Measurements from ENCODE around the gene HIF1A. TPM values are rescaled to one million over a fixed set of nuclear protein-coding genes. Genes with fewer than 3 reads are reported as not detected.

HIF1A gene
- total and polyA plus RNA-seq, 2 donors (not counting 1 experiment from before 2014, with no cell fraction given), result 332 to 407 TPM

DNA sequence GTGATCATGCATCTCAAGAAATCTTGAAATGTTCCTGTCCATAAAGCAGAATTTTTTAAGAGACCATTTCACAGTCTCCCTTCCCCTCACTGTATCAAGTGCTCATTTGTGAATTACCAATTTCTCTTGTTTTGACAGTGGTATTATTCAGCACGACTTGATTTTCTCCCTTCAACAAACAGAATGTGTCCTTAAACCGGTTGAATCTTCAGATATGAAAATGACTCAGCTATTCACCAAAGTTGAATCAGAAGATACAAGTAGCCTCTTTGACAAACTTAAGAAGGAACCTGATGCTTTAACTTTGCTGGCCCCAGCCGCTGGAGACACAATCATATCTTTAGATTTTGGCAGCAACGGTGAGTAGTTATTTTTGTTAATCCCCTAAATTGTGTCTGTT is 41.4 kb downstream of the HIF1A start:
- no peak for TF ChIP-seq EZH2 (IDR thresholded peaks at IDR 0.05; ENCODE audit: low read length, missing control alignments)
- TF ChIP-seq, protein P1, sequence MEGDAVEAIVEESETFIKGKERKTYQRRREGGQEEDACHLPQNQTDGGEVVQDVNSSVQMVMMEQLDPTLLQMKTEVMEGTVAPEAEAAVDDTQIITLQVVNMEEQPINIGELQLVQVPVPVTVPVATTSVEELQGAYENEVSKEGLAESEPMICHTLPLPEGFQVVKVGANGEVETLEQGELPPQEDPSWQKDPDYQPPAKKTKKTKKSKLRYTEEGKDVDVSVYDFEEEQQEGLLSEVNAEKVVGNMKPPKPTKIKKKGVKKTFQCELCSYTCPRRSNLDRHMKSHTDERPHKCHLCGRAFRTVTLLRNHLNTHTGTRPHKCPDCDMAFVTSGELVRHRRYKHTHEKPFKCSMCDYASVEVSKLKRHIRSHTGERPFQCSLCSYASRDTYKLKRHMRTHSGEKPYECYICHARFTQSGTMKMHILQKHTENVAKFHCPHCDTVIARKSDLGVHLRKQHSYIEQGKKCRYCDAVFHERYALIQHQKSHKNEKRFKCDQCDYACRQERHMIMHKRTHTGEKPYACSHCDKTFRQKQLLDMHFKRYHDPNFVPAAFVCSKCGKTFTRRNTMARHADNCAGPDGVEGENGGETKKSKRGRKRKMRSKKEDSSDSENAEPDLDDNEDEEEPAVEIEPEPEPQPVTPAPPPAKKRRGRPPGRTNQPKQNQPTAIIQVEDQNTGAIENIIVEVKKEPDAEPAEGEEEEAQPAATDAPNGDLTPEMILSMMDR (conservative IDR thresholded peaks at IDR 0.05 in 1 of 2, IDR thresholded peaks at IDR 0.05 in 1 of 2; ENCODE audit: low read depth in 1 of 2, low read length in 2 of 2), result no peak
- no peaks in the 10 kb centered on the region for H3K27me3 ChIP-seq (ENCODE audit: control insufficient read depth, insufficient read depth, low read length)
- H3K36me3 ChIP-seq (ENCODE audit: control insufficient read depth, insufficient read depth, low read length), result peaks cover 23% of the 10 kb centered on the region
- DNase-seq (ENCODE audit: low read depth in 2 of 2), result peak in 1 of 2 donors; percentile 41
- H3K9ac ChIP-seq (ENCODE audit: insufficient read depth, low read length), result no peak overlapping the region
- no peak overlapping the region for H2AFZ ChIP-seq (ENCODE audit: low read length)
- no peak overlapping the region for H3K4me3 ChIP-seq (replicated peaks in 1 of 4; ENCODE audit: control extremely low read depth in 1 of 4, insufficient read depth in 1 of 4, low read depth in 3 of 4, low read length in 4 of 4)
- H3K4me1 ChIP-seq (ENCODE audit: control insufficient read depth, extremely low read depth, insufficient read depth, low read length), result peaks cover 2% of the 10 kb centered on the region
- H3K9me3 ChIP-seq (ENCODE audit: control insufficient read depth, insufficient read depth, low read depth, low read length), result no peaks in the 10 kb centered on the region
- H3K79me2 ChIP-seq (ENCODE audit: control insufficient read depth, insufficient read depth, low read length), result peaks cover 65% of the 10 kb centered on the region
- no peaks in the 10 kb centered on the region for H4K20me1 ChIP-seq (ENCODE audit: control insufficient read depth, extremely low read depth, insufficient read depth, low read length)
- no peak overlapping the region for H3K27ac ChIP-seq (ENCODE audit: insufficient read depth, low read length)
- no peak overlapping the region for H3K4me2 ChIP-seq (ENCODE audit: extremely low read depth, insufficient read depth, low read length)

DNA sequence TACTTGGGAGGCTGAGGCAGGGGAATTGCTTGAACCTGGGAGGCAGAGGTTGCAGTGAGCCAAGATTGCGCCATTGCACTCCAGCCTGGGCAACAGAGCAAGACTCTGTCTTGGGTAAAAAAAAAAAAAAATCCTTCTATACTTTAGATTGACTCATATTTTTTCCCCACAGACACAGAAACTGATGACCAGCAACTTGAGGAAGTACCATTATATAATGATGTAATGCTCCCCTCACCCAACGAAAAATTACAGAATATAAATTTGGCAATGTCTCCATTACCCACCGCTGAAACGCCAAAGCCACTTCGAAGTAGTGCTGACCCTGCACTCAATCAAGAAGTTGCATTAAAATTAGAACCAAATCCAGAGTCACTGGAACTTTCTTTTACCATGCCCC is 42.6 kb downstream of the HIF1A start:
- no peak overlapping the region for H3K4me2 ChIP-seq (ENCODE audit: extremely low read depth, insufficient read depth, low read length)
- H3K4me1 ChIP-seq (ENCODE audit: control insufficient read depth, extremely low read depth, insufficient read depth, low read length), result peaks cover 2% of the 10 kb centered on the region
- peaks cover 65% of the 10 kb centered on the region for H3K79me2 ChIP-seq (ENCODE audit: control insufficient read depth, insufficient read depth, low read length)
- peaks cover 24% of the 10 kb centered on the region for H3K36me3 ChIP-seq (ENCODE audit: control insufficient read depth, insufficient read depth, low read length)
- no peak overlapping the region for H3K9ac ChIP-seq (ENCODE audit: insufficient read depth, low read length)
- TF ChIP-seq, protein P1 (conservative IDR thresholded peaks at IDR 0.05 in 1 of 2, IDR thresholded peaks at IDR 0.05 in 1 of 2; ENCODE audit: low read depth in 1 of 2, low read length in 2 of 2), result no peak
- TF ChIP-seq EZH2 (IDR thresholded peaks at IDR 0.05; ENCODE audit: low read length, missing control alignments), result no peak
- H4K20me1 ChIP-seq (ENCODE audit: control insufficient read depth, extremely low read depth, insufficient read depth, low read length), result no peaks in the 10 kb centered on the region
- H3K4me3 ChIP-seq (replicated peaks in 1 of 4; ENCODE audit: control extremely low read depth in 1 of 4, insufficient read depth in 1 of 4, low read depth in 3 of 4, low read length in 4 of 4), result no peak overlapping the region
- no peak for DNase-seq (ENCODE audit: low read depth in 2 of 2)
- H3K27me3 ChIP-seq (ENCODE audit: control insufficient read depth, insufficient read depth, low read length), result no peaks in the 10 kb centered on the region
- no peaks in the 10 kb centered on the region for H3K9me3 ChIP-seq (ENCODE audit: control insufficient read depth, insufficient read depth, low read depth, low read length)
- H2AFZ ChIP-seq (ENCODE audit: low read length), result no peak overlapping the region
- H3K27ac ChIP-seq (ENCODE audit: insufficient read depth, low read length), result no peak overlapping the region

DNA sequence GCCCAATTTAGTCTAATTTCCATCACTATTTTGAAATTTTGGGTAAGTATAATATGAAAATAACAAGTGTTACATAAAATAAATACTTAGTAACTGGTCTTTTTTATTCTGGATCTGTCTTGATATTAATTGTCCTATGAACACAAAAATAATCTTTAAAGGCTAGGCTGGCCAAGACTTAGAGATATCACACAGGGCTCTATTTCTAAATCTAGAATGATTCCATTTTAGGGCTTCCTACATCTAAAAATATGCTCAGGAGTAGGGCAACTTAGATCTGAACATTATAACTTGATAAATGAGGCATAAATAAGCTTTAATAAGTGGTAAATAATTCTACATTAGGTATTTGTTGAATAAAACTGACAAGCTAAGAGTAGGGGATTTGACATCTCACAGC is 43.8 kb downstream of the HIF1A start:
- H3K4me2 ChIP-seq (ENCODE audit: extremely low read depth, insufficient read depth, low read length), result no peak overlapping the region
- H3K36me3 ChIP-seq (ENCODE audit: control insufficient read depth, insufficient read depth, low read length), result peaks cover 25% of the 10 kb centered on the region
- no peak overlapping the region for H3K9ac ChIP-seq (ENCODE audit: insufficient read depth, low read length)
- peaks cover 2% of the 10 kb centered on the region for H3K4me1 ChIP-seq (ENCODE audit: control insufficient read depth, extremely low read depth, insufficient read depth, low read length)
- peaks cover 67% of the 10 kb centered on the region for H3K79me2 ChIP-seq (ENCODE audit: control insufficient read depth, insufficient read depth, low read length)
- H3K27me3 ChIP-seq (ENCODE audit: control insufficient read depth, insufficient read depth, low read length), result no peaks in the 10 kb centered on the region
- TF ChIP-seq, protein P1 (conservative IDR thresholded peaks at IDR 0.05 in 1 of 2, IDR thresholded peaks at IDR 0.05 in 1 of 2; ENCODE audit: low read depth in 1 of 2, low read length in 2 of 2), result no peak
- TF ChIP-seq EZH2 (IDR thresholded peaks at IDR 0.05; ENCODE audit: low read length, missing control alignments), result no peak
- H3K4me3 ChIP-seq (replicated peaks in 1 of 4; ENCODE audit: control extremely low read depth in 1 of 4, insufficient read depth in 1 of 4, low read depth in 3 of 4, low read length in 4 of 4), result no peak overlapping the region
- no peak overlapping the region for H2AFZ ChIP-seq (ENCODE audit: low read length)
- H3K9me3 ChIP-seq (ENCODE audit: control insufficient read depth, insufficient read depth, low read depth, low read length), result no peaks in the 10 kb centered on the region
- no peak overlapping the region for H3K27ac ChIP-seq (ENCODE audit: insufficient read depth, low read length)
- no peaks in the 10 kb centered on the region for H4K20me1 ChIP-seq (ENCODE audit: control insufficient read depth, extremely low read depth, insufficient read depth, low read length)
- no peak for DNase-seq (ENCODE audit: low read depth in 2 of 2)
